T1000 (cell line): ENCODE results near the gene FAM177B.

ENCODE experiments used
- DNase-seq: peaks from one replicate; lab custom pipeline; 2025; ENCODE audit warnings: mixed read lengths; lab: John Stamatoyannopoulos, UW

Gene FAM177B

DNA sequence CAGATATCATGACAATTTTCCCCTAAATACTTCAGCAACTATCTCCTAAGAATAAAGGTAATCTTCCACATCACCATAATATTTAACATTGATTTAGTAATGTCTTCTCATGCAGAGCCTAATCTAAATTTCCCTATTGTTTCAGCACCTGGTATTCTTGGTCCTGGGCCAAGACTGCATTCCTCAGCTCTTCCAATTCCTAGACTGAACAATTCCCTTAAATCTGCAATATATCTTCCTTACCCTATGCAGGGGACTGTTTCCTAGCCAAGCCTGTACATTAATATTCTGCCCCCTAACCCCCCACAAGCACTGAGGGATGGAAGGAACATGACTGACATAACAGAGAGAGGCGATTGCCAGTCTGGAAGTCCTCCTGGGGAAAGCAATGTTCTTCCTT is 49.1 kb downstream of the FAM177B start:
- DNase-seq: no peak

DNA sequence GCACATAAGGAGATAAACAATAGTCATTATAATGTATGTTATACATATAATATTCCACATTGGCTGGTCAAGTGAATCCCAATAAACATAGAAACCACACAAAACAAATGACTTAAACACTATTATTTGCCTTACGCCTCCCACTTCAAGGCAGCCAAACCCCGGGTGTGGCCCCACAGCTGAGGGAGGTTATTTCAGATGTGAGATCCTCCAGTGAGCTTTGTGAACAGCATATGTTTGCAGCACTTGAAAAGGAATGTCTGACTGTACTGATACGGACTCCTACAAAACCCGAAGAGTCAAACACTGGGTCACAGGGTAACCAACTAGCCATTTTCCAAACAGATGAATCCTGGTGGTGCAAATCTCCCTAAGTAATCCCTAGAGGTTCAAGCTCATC is 50.7 kb downstream of the FAM177B start:
- DNase-seq: no peak

DNA sequence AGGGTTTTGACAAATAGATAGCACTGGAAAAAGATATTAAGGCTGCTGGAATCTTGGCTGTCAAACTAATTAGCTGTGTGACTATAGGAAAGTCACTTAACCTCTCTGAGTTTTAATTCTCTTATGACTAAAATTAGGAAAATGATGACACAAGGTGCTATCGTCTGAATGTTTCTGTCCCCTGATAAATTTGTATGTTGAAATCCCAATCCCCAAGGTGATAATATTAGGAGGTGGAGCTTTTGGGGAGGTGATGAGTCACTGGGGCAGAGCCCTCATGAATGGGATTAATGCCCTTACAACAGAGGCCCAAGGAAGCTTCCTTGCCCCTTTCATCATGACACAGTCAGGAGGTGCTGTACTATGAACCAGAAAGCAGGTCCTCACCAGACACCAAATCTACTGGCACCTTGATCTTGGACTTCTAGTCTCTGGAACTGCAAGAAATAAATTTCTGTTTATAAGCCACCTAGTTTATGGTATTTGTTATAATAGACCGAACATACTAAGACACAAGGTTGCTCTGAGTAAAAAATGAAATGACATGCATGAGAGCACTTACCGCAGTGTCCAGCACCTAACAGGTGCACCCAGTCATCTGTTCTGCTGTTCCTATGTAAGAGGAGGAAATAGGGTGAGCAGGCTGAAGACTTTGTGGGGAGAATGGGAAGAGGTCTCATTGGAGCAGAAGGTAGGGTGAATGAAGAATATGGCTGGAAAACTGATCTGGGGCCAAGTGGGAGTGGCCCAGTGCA is 51.6 kb downstream of the FAM177B start:
- DNase-seq: no peak

DNA sequence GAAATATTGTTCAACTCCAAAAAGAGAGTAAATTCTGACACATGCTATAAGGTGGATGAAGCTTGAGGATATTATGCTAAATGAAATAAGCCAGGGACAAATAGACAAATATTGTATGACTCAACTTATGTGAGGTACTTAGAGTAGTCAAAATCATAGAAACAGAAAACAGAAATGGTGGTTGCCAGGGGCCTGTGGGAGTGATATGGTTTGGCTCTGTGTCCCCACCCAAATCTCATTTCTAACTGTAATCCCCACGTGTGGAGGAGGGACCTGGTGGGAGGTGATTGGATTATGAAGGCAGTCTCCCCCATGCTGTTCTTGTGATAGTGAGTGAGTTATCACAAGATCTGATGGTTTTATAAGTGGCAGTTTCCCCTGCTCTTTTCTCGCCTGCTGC is 53.1 kb downstream of the FAM177B start:
- DNase-seq: no peak

DNA sequence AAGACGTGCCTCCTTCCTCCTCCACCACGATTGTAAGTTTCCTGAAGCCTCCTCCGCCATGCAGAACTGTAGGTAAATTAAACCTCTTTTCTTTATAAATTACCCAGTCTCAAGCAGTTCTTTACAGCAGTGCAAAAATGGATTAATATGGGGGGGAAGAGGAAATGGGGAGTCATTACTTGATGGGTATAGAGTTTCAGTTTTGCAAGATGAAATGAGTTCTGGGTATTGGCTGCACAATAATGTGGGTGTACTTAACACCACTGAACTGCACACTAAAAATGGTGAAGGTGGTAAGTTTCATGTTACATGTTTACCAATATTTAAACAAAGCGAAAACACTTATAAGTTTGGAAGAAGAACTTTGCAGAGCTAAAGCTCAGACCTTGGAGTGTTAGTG is 53.5 kb downstream of the FAM177B start:
- no peak for DNase-seq

DNA sequence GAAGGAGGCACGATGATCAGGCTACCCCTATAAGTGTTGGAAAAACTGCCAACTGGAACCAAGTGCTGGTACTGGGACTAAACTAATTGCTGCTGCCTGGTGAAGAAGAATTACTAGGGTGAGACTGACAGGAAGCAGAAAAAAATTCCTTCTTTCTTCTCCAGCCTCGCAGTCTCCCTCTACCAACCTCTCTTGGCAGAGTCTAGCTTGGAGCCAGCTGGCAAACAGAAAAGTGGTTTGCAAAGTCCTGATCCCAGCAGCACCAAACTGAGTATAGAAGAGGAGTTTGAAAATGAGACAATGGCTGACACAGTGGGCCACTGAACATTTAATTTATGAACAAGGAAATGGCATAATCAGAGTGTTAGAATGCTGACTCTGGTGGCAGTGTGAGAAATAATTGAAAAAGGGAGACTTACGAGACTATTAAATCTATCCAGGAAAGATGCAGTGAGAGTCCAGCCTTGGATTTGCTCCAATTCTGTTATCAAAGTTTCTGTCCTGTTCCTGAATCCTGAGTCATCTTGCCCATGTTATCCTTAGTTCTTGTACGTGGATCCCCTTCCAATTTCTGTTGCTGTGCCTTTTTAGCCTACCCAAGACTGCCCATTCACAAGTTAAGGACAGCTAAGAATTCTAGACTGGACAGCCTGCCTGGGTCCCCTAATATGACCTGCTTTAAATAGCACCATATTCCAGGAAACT is 54.2 kb downstream of the FAM177B start:
- DNase-seq: no peak

DNA sequence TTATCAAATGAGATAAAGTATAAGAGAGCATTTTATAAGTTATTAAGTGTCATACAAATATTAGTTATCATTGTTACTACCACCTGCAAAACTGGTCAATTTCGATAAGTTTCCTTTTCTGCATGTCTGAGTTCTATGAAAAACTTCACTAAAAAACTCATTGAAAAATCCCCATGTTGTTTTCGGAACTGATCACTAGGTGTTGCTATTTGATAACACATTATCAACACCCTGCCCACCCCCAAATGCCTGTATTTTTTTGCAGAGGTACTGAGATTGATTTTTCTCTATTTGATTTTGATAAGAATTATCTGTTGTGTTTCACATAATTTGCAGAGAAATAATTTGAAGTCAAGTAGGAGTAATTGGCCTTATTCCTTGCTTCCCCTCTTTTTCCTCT is 55.7 kb downstream of the FAM177B start:
- DNase-seq: no peak

DNA sequence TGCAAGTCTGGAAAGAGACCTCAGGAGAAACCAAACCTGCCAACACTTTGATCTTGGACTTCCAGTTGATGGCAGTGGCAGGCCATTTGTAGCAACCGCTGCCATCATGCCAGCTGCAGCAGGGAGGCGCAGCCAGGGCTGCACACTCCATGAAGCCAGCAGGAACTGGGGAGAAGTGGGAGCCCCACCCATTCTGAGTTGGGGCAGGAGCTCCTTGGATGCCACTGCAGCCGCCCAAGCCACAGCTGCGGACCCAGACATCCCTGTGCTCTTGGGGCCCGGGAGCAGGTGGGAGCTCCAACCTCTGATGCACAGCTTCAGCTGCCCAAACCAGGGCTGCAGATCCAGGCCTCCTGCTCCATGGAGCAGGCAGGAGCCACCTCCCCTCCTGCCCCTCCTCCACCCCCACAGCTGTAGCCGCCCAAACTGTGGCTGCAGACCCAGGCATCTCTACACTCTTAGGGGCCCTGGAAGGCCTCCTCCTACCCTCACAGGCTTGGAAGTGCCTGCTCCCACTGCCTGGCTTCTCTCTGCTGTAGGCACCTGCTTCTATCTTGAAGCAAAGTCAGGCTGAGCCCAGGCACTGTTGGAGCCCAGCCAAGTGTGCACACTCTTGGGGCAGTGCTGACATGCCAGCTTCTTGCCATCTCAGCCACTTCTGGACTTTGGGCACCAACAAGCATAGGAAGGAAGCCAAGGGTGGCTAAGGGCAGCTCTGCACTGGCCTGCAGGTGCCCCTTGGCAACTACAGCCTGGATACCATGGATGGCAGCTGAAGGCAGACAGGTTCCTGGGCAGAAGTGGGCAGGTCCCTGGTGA is 57.9 kb downstream of the FAM177B start:
- no peak for DNase-seq

DNA sequence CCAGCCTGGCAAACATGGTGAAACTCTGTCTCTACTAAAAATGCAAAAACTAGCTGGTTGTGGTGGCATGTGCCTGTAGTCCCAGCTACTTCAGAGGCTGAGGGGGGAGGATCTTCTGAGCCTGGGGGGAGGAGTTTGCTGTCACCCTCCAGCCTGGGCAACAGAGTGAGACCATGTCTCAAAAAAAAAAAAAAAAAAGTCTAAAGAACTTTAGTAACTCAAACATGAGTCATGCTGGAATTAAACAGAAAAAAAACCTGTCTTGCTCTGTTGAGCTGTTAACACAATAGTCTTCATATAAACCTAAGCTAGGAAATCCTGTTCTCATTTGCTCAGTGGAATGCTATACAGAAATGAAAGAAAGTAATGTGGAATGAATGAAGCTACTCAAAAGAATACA is 61.1 kb downstream of the FAM177B start:
- DNase-seq: no peak

DNA sequence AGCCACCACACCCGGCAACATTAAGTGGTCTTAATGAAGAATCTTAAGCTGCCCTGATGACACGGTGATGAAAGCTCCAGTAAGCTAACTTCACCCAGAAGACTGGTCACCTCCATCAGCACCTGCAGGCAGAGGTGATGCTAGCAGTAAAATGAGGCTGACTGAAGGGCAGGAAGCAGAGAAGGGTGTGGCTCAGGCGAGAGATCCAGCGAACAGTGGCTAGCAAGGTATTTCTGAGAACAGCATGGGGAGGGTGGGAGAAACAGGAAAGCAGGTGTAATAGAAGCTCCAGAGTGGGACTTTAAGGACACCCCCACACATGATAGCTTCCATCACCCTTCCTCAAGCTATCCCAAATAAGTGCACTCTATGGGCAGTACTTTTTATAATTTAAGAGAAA is 62.0 kb downstream of the FAM177B start:
- no peak for DNase-seq
